GM19099 (cell line): Measurements from ENCODE around the gene AFG1L.

Experiments used
- POLR2A ChIP-seq: IDR thresholded peaks from 3 replicates; pipeline ENCODE4 v1.6.1; 2011; ENCODE audit warnings: low read depth; ENCODE audit not compliant: insufficient read length; ENCODE audit errors: extremely low read depth

The AFG1L gene

DNA sequence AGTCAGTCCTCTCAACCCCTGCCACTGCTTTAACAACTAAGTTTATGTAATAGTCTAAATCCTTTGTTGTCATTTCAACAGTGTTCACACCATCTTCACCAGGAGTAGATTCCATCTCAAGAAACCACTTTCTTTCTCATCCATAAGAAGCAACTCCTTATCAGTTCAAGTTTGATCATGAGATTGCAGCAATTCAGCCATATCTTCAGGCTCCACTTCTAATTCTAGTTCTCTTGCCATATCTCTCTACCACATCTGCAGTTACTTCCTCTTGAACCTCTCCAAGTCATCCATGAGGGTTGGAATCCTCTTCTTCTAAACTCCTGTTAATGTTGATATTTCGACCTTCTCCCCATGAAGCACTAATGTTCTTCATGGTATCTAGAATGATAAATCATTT is 208.0 kb downstream of the AFG1L start:
- no peak for TF ChIP-seq POLR2A

DNA sequence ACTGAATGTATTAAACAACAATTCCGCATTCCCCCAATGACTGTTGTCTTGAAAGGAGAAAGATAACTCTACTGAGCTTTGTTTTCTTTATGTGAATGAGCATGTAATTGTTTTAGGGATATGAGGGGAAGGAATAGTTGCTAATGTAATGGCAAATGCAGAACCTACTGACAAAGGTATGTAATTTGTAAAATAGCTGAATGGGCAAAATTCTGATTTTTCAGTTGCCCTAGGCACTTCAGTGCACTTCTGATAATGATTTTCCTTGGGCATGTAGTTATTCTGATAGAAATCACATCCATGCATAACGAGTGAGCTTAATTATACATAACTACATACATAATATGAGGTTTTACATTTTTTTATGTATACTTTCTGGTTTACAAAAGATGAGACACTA is 212.5 kb downstream of the AFG1L start:
- TF ChIP-seq POLR2A: no peak

DNA sequence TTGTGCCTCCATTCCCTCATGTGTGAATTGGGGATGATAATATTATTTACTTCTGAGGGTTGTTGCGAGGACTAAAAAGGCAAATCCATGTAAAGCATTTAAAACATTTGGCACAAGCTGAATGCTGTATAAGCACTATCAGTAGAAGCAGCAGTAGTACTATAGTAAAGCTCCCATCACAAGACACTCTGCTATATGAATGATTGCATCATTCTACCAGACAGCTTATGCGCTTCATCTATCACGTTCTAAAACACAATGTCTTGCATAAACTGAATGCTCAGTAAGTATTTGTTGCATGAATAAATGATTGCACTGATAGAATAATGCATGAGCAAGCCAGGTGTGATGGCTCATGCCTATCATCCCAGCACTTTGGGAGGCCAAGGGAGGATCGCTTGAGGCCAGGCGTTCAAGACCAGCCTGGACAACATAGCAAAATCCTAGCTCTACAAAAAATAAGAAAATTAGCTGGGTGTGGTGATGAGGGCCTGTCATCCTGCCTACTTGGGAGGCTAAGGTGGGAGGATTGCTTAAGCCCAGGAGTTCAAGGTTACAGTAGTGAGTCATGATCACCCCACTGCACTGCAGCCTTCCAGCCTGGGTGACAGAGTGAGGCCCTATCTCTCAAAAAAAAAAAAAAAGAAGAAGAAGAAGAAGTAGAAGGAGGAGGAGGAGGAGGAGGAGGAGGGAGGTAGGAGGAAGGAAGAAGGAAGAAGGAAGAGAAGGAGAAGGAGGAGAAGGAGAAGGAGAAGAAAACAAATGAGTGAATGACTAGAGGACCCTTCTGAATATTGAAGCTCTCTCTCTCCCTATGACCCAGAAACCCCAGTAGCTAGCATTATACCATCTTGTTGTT is 215.8 kb downstream of the AFG1L start:
- no peak for TF ChIP-seq POLR2A

DNA sequence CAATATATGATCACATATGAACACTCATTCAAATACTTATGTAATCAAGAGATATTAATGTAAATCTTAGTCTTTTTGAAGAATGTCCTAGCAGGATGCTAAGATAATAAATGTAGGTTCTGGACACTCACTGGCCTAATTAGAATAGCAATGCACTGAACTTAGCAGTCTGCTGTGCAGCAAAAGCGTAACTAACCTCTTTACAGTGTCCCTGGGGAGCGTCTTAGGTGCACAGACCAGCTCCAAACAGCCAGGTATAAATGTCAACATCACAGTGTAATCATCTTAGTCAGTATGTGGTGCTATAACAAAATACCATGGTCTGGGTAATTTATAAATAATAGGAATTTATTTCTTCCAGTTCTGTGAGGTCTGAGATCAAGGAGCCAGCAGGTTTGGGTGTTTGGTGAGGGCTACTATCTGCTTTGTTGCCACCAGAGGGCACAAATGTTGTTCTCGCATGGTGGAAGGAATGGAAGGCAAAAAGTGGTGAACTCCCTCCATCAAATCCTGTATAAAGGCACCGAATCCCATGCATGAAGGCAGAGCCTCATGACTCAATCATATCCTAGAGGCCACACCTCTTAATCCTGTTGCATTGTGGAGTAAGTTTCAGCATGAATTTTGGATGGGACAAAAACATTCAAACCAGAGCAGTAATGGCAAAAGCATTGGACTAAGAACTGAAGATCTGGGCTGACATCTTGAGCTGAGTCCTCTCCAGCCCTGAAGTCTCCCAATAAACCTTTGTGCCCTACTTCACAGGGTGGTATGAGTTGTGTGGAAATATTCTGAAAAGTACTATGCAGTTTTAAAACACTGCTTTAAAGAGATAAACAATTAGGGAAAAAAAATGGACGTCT is 224.1 kb downstream of the AFG1L start:
- TF ChIP-seq POLR2A: no peak

DNA sequence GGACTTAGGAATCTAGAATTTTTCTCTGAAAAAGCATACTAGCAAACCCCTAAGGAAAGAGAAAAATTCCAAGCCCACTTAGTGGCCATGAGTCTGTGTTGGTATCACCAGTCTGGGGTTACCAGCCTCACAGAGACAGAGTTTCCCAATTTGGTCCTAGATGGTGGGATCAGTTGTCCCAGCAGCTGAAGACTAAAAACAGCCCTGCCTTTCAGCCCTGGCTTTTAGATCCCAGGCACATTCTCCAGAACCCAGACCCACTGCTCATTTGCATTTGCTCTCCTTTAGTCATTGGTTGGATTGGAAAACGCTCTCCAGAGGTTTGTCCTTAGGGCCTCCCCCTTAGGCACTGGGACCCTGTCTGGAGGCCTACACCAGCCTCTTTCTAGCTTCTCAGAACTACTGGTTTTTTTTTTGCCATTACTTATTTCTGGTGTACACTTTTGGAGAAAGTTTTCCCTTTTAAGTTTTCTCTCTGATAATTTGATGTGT is 226.8 kb downstream of the AFG1L start:
- no peak for TF ChIP-seq POLR2A

DNA sequence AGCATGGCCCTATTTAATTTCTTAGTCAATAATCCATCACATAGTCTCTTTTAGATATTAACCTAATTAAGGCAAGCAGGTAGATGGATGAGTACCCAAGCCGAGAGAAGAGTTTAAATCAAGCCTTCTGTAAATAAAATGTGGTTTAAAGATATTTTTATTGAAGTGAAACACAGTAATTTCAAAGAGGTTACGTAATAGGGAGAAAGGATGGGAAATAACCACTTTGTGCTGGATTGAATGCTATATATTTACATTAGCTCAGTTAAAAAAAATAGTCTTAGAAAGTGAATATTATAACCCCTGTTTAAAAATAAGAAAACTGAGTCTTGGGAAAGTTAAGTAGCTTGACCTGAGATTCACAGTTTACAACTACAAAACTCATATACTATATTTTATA is 228.8 kb downstream of the AFG1L start:
- no peak for TF ChIP-seq POLR2A

DNA sequence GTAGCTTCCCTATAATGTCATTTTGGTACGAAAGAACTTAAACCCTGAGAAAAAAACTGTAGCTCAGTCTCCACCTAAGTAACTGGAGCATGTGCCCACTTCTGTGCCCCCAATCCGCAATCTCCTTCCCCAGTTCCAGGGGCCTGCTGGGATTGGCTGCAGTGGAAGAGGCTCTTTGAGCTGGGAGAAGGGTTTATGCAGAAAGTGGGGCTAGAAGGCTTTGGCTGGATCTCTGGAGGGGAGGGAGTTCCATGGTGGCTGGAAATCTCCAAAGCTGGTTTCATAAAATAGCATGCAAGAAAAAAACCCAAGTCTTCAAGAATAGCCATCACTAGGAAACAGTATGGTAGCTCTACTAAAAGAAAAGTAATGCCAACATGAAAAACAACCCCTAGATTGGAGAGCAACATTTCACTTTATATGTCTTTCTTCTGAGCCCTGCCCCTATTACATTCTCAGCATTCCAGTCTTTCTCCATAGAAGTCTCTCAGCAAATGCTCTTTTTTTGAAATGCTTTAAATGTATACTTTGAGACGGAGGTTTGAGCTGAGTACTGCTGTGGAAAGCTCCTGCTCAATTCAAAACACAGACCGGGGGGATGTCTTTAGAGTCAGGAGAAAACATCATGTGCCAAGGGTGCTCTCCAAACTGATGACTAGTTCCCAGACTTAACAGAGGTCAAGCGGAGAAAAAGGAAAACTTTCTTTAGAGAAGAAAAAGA is 229.8 kb downstream of the AFG1L start:
- TF ChIP-seq POLR2A: no peak

DNA sequence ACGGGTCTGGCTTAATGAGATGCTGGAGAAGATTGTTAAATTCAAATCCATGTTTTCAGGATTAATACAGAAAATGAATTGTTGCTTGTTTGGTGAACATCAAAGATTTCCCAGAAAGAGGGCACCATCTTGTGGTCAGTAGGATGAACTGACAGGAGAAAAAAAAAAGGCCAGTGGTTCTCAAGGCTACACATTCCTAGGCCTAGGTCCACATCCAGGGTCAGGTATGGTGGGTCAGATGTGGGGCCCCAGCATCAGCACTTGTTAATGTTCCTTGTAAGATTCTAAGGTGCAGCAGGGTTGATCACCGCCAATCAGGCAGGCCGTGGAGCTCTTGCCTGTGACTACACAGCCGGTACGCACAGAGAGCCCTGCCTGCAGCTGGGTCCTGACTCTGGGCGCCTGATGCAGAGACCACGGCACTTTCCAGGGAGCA is 231.9 kb downstream of the AFG1L start:
- TF ChIP-seq POLR2A: no peak

DNA sequence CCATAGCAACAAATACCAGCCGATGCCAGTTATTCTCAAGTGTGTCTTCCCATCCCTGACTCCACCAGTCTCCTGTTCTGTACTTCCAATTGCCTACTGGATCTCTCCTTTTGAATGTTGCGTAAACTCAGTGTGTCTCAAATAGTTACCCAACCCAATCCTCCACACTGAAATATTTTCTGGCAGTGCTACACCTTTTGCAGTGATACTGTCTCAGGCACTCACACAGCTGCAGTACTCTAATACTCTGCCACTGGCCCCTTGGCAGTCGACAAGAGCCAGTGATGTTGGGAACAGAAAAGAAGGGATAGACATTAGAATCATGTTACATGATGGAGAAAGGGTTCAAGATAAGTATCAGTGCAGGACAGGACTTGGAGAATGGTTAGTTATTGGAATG is 234.0 kb downstream of the AFG1L start:
- TF ChIP-seq POLR2A: no peak

DNA sequence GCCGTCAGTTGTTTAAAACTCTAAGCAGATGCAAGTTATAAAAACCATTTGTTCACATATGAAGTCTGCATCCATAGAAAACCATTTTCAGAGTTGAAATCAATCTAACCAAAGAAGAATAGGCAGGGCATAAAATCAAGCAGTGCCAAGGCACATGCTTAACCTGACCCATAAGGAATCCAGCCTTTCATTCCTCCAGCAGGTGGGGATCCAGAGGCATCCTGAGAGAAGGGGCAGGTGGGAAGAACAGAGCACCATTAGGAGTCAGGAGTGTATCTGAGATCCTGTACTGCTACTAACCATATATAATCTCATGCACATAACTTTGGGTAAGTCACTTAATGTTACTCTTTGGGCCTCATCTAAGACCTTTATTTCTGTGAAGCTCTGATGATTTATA is 236.5 kb downstream of the AFG1L start:
- TF ChIP-seq POLR2A: no peak

DNA sequence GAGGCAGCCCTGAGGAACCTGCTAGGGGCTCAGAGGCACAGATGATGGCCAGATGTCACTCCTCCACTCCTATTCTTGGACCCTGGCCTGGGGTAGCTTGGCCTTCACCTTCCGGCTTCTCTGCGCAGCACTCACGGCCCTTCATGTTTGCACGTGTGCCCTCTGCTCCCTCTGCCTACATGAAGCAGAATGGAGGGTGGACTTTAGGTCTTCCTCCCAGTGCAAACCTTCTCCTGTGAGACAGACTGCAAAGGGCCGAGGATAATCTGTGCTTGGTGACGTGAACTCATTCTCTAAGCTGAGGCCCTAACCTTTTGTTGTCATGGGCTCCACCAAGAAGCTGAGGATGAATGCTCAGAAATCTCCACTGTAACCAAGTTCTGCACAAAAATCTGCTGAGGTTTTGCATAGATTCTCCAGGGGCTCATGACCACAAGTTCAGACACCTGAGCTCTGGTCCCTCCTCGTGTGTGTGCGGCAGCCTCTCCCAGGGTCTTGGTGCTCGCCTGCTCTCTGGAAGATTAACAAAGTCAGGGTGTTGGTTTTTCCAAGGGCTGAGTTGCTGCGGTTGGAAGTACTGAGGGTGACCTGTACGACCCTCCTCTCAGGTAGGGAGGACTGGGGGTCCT is 240.4 kb downstream of the AFG1L start:
- TF ChIP-seq POLR2A: no peak

DNA sequence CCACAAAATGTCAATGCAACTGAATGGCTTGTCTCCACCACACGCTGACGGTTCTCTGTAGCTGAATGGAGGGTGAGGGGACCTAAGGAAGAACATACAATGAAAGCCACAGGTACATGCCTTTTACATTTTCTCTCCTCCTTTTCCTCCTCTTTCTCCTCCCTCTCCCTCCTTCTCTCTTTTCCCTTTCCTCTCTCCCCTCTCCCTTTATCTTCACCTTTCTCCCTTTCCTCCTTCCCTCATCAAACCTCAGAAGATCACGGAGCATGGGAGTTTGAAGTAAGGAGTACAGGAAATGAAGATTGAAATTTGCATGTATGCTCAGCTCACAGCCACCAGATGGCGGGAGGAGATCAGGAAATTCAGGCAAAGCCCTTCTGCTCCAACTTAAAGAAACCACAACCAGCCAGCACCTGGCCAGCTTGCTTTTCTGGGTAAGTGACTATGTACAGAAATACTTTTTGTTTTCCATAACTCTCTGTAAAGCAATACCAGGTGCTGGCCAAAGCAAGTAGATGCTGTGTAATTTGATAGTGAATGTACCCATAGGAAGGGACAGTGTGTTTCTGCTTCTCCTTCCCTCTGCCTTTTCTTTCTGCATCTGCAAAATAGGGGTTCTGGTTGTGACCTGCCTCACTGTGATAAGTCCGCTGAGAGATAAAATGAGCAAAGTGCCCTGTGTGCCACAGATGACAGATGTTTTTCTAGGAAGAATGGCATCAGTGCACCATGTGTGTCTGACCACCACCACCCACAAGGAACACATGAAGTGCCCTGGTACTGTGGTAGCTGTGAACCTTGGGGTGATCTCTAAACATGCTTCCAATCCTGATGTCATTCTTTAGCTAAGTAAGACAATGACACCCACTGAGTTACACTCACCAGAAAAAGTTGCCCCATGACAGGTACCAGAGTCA is 247.2 kb downstream of the AFG1L start:
- no peak for TF ChIP-seq POLR2A

DNA sequence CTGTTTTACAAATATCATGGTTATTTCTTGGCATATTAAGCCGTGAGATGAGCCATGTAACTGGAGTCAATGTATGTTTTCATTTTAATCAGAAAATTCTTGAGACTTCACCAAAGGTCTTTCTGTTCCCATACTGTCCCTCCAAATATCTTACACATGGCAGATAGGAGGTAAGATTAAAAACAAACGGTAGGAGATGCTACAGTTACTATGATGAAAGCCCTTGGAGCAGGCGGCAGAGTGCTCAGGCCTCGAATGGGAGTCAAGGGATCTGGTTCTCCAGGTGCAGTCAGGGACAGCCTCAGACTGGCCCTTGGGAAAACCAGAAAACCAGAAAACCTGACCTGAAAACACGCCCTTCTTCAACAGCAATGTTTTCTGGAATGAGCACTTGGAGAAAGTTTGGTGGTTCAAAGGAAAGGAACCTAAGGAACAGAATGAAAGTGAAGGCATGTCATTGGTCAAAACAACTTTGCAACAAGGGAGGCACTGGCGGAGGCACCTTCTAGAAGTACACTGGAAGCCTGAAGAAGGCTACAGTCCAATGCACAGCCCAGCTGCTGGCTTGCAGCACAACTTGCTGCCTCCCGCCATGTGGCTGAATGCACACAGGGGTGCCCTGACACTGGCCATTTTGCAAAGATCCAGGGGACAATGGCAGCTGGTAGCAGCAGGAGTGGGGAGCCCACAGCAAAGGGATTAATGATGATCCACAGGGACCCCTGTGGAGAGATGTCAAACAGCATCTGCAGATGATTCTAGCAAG is 248.5 kb downstream of the AFG1L start:
- TF ChIP-seq POLR2A: no peak
